ENCODE data around the gene BAZ1B. TPM values are rescaled to one million over a fixed set of nuclear protein-coding genes. Genes with fewer than 3 reads are reported as not detected.

The BAZ1B gene
- total and polyA plus RNA-seq, 2 of the 4 experiments (the other 2 are of a cell fraction) = 20.2 to 45.0 TPM

DNA sequence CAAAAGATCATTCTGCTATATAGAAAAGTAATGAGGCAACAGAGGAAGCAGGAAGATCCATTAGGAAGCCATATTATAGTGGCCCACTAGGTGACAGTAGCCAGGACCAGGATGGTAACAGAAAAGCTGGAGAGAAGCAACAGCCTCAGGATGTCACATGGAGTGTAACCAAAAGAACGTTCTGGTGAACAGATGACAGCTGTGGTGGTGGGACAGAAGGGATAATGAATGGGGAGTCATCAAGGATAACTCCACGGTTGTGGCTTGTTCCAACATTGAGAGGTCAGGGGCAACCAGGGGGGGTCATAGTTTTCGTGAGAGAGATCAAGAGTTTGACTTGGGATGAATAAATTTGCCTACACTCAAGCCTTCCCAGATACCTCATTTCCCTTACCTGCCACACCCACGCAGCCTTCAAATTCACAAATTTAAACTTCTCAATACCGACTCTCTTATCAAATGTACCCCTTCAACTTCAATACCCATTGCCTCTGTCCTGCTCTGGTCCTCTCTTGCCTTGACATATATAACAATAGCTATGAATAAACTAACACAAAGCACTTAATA lies 47.0 kb upstream of the BAZ1B start:
- Histone ChIP-seq H4K5ac (ENCODE audit: low read depth, low read length) (no peak overlapping the region), H2AK5ac (ENCODE audit: low read depth, low read length) (no peak overlapping the region), H3K56ac (ENCODE audit: extremely low read depth, insufficient read depth, low read length) (no peak overlapping the region), H2BK120ac (ENCODE audit: low read depth, low read length) (no peak overlapping the region), H2BK20ac (ENCODE audit: low read depth, low read length) (no peak overlapping the region), H3K27ac (ENCODE audit: insufficient read depth, low read length) (no peak overlapping the region), H3K23ac (ENCODE audit: low read depth, low read length) (no peak overlapping the region), H2BK5ac (ENCODE audit: low read depth, low read length, poor library complexity, severe bottlenecking) (no peak overlapping the region), H3K9me1 (ENCODE audit: insufficient read depth, low read length) (peaks cover 15% of the 10 kb centered on the region), H3K14ac (replicated peaks; ENCODE audit: low read depth, low read length) (no peak overlapping the region), H3K9ac (ENCODE audit: low read depth, low read length) (no peak overlapping the region), H3K9me3 (ENCODE audit: control insufficient read depth, insufficient read depth, low read length) (no peaks in the 10 kb centered on the region), H4K91ac (ENCODE audit: insufficient read depth, low read depth, low read length) (no peak overlapping the region), H2AFZ (replicated peaks; ENCODE audit: low read length, poor library complexity) (no peak overlapping the region), H3K4me2 (ENCODE audit: low read depth, low read length) (no peak overlapping the region), H4K8ac (ENCODE audit: low read depth in 2 of 2, low read length in 2 of 2) (no peak overlapping the region), H3K27me3 (ENCODE audit: control insufficient read depth, insufficient read depth, low read length) (no peaks in the 10 kb centered on the region), H3K79me1 (ENCODE audit: low read depth in 1 of 2, low read length in 2 of 2) (peaks cover 16 to 28% of the 10 kb centered on the region in 2 experiments), H2BK15ac (ENCODE audit: low read depth, low read length) (no peak overlapping the region), H2AK9ac (replicated peaks; ENCODE audit: low read depth, low read length, poor library complexity) (no peak overlapping the region), H4K20me1 (ENCODE audit: insufficient read depth, low read length) (peaks cover 17% of the 10 kb centered on the region), H3K4me1 (ENCODE audit: control insufficient read depth, insufficient read depth, low read length) (0 out of 2 replicates have a peak, but pooled peaks cover 2% of the 10 kb centered on the region), H3K4me3 (ENCODE audit: insufficient read depth, low read depth, low read length) (no peak overlapping the region), H3K36me3 (ENCODE audit: control insufficient read depth, insufficient read depth, low read length) (peaks cover 44% of the 10 kb centered on the region), H3K18ac (ENCODE audit: low read depth, low read length) (no peak overlapping the region), H3K4ac (ENCODE audit: low read depth, low read length) (no peak overlapping the region)
- DNase-seq (no peak), ATAC-seq (ENCODE audit: low read depth) (no peak)
- CTCF ChIA-PET = no interaction called here
- intact Hi-C loops (cut with micrococcal nuclease) (no loop called here), in situ Hi-C loops (cut with MboI; ENCODE audit: low sequenced_read_pairs) (no loop called here), dilution Hi-C loops (cut with HindIII; ENCODE audit: low sequenced_read_pairs, unreplicated experiment) (no loop called here)
- POLR2A ChIA-PET (ENCODE audit: unreplicated experiment) = no interaction called here
- no CpG with 5 or more reads among the region's 5 CpGs for WGBS, 2 experiments (ENCODE audit: extremely low coverage in 2 of 2, insufficient read length in 1 of 2)
- TF ChIP-seq BHLHE40 (IDR thresholded peaks at IDR 0.05; ENCODE audit: low read depth, low read length) (no peak), MXI1 (IDR thresholded peaks at IDR 0.05; ENCODE audit: borderline replicate concordance, low read depth, low read length) (no peak), MAZ (IDR thresholded peaks at IDR 0.05; ENCODE audit: borderline replicate concordance, low read depth, low read length) (no peak), MAFK (IDR thresholded peaks at IDR 0.05; ENCODE audit: low read depth, low read length) (no peak), POLR2A (IDR thresholded peaks at IDR 0.05; ENCODE audit: low read depth, low read length) (no peak), NFE2L2 (IDR thresholded peaks at IDR 0.05; ENCODE audit: low read depth, low read length) (no peak), SMC3 (IDR thresholded peaks at IDR 0.05; ENCODE audit: low read depth, low read length) (no peak), CTCF (conservative IDR thresholded peaks at IDR 0.05; ENCODE audit: low read depth, low read length) (no peak), RCOR1 (IDR thresholded peaks at IDR 0.05; ENCODE audit: insufficient replicate concordance, low read length) (no peak), CHD1 (IDR thresholded peaks at IDR 0.05; ENCODE audit: low read depth, low read length) (no peak), RFX5 (IDR thresholded peaks at IDR 0.05; ENCODE audit: low read depth, low read length) (no peak), FOS (IDR thresholded peaks at IDR 0.05; ENCODE audit: low read depth, low read length) (no peak), RAD21 (IDR thresholded peaks at IDR 0.05; ENCODE audit: low read length) (no peak), CEBPB (IDR thresholded peaks at IDR 0.05; ENCODE audit: low read depth, low read length) (no peak)
- TF ChIP-seq, protein P1, sequence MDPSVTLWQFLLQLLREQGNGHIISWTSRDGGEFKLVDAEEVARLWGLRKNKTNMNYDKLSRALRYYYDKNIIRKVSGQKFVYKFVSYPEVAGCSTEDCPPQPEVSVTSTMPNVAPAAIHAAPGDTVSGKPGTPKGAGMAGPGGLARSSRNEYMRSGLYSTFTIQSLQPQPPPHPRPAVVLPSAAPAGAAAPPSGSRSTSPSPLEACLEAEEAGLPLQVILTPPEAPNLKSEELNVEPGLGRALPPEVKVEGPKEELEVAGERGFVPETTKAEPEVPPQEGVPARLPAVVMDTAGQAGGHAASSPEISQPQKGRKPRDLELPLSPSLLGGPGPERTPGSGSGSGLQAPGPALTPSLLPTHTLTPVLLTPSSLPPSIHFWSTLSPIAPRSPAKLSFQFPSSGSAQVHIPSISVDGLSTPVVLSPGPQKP (IDR thresholded peaks at IDR 0.05; ENCODE audit: borderline replicate concordance, low read depth, low read length) = no peak
- TF ChIP-seq, protein P2, sequence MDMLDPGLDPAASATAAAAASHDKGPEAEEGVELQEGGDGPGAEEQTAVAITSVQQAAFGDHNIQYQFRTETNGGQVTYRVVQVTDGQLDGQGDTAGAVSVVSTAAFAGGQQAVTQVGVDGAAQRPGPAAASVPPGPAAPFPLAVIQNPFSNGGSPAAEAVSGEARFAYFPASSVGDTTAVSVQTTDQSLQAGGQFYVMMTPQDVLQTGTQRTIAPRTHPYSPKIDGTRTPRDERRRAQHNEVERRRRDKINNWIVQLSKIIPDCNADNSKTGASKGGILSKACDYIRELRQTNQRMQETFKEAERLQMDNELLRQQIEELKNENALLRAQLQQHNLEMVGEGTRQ (IDR thresholded peaks at IDR 0.05; ENCODE audit: low read depth, low read length) = no peak
- no TSS peak for BruUV-seq (replicated peaks)
